A673 (cell line): ENCODE data around the gene OGDH.

Experiments used
- CTCF ChIP-seq: fragments of 300-800, 200-600 bp; sonication (generic); conservative IDR thresholded peaks from 2 replicates; pipeline ENCODE4 v1.5.1; 2017; ENCODE audit warnings: low read depth, mild to moderate bottlenecking, antibody characterized with exemption, low read length, moderate library complexity, mixed read lengths
- EZH2 ChIP-seq: fragments of 200-600 bp; sonication (generic); IDR thresholded peaks from 2 replicates; pipeline ENCODE4 v1.6.1; 2017; ENCODE audit warnings: borderline replicate concordance, low read depth, mild to moderate bottlenecking, mixed read lengths, antibody characterized with exemption, low read length; ENCODE audit not compliant: poor library complexity, severe bottlenecking

- TF ChIP-seq EZH2 (no peak), CTCF (no peak)
These were observed 105.1 kb downstream of the OGDH start for GRCh38 chr7:44711528-44711927.
